ENCODE data around the gene VEZT.

Gene VEZT

GRCh38 chr12:95215949-95216348 lies 1.7 kb upstream of the VEZT start:
- H3K4me1 Mint-ChIP-seq = peaks cover 41% of the 10 kb centered on the region
- peak overlapping the region; percentile 93 to 94 (median 93) for H3K4me3 Mint-ChIP-seq
- no peaks in the 10 kb centered on the region for H3K27me3 Mint-ChIP-seq (ENCODE audit: low read depth)
- TF ChIP-seq, protein P1, sequence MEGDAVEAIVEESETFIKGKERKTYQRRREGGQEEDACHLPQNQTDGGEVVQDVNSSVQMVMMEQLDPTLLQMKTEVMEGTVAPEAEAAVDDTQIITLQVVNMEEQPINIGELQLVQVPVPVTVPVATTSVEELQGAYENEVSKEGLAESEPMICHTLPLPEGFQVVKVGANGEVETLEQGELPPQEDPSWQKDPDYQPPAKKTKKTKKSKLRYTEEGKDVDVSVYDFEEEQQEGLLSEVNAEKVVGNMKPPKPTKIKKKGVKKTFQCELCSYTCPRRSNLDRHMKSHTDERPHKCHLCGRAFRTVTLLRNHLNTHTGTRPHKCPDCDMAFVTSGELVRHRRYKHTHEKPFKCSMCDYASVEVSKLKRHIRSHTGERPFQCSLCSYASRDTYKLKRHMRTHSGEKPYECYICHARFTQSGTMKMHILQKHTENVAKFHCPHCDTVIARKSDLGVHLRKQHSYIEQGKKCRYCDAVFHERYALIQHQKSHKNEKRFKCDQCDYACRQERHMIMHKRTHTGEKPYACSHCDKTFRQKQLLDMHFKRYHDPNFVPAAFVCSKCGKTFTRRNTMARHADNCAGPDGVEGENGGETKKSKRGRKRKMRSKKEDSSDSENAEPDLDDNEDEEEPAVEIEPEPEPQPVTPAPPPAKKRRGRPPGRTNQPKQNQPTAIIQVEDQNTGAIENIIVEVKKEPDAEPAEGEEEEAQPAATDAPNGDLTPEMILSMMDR (IDR thresholded peaks at IDR 0.05; ENCODE audit: unreplicated experiment in 3 of 3) = no peak
- peaks cover 11% of the 10 kb centered on the region for H3K36me3 Mint-ChIP-seq (ENCODE audit: low read depth)
- peak overlapping the region; percentile 94 to 98 (median 98) for H3K27ac Mint-ChIP-seq
- no peaks in the 10 kb centered on the region for H3K9me3 Mint-ChIP-seq

GRCh38 chr12:95216711-95217376 lies 763 bp upstream of the VEZT start:
- peaks cover 41% of the 10 kb centered on the region for H3K4me1 Mint-ChIP-seq
- peak overlapping the region; percentile 93 to 94 (median 93) for H3K4me3 Mint-ChIP-seq
- H3K9me3 Mint-ChIP-seq = no peaks in the 10 kb centered on the region
- H3K27me3 Mint-ChIP-seq (ENCODE audit: low read depth) = no peaks in the 10 kb centered on the region
- TF ChIP-seq, protein P1 (IDR thresholded peaks at IDR 0.05; ENCODE audit: unreplicated experiment in 3 of 3) = no peak
- H3K27ac Mint-ChIP-seq = peak overlapping the region; percentile 94 to 98 (median 98)
- H3K36me3 Mint-ChIP-seq (ENCODE audit: low read depth) = peaks cover 11% of the 10 kb centered on the region

- Mint-ChIP-seq H3K4me3 (peak overlapping the region; percentile 93 to 94 (median 93)), H3K27ac (peak overlapping the region; percentile 94 to 98 (median 98))
These were observed 835 bp downstream of the VEZT start for GRCh38 chr12:95218150-95219133.

DNA sequence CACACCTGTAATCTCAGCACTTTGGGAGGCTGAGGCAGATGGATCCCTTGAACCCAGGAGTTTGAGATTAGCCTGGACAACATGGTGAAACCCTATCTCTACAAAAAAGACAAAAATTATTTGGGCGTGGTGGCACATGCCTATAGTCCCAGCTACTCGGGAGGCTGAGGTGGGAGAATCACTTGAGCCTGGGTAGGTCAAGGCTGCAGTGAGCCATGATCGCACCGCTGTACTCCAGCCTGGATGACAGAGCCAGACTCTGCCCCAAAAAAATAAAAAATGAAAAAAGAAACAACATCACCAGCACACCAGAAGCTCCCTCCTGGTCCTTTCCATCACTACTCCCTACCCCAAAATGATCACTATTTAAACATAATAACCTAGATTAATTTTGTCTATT lies 2.6 kb downstream of the VEZT start:
- H3K27me3 Mint-ChIP-seq (ENCODE audit: low read depth) = no peaks in the 10 kb centered on the region
- no peaks in the 10 kb centered on the region for H3K9me3 Mint-ChIP-seq
- H3K4me3 Mint-ChIP-seq = peak overlapping the region; percentile 61 to 93 (median 78)
- peaks cover 42% of the 10 kb centered on the region for H3K4me1 Mint-ChIP-seq
- peaks cover 21% of the 10 kb centered on the region for H3K36me3 Mint-ChIP-seq (ENCODE audit: low read depth)
- H3K27ac Mint-ChIP-seq = peak overlapping the region; percentile 29 to 94 (median 89)
- TF ChIP-seq, protein P1 (IDR thresholded peaks at IDR 0.05; ENCODE audit: unreplicated experiment in 3 of 3) = no peak

More at GRCh38 chr12:95218150-95219133, 835 bp downstream of the VEZT start:
- peaks cover 11% of the 10 kb centered on the region for H3K36me3 Mint-ChIP-seq (ENCODE audit: low read depth)
- no peaks in the 10 kb centered on the region for H3K27me3 Mint-ChIP-seq (ENCODE audit: low read depth)
- peaks cover 42% of the 10 kb centered on the region for H3K4me1 Mint-ChIP-seq
- H3K9me3 Mint-ChIP-seq = no peaks in the 10 kb centered on the region
- TF ChIP-seq, protein P1 (IDR thresholded peaks at IDR 0.05; ENCODE audit: unreplicated experiment in 3 of 3) = no peak

DNA sequence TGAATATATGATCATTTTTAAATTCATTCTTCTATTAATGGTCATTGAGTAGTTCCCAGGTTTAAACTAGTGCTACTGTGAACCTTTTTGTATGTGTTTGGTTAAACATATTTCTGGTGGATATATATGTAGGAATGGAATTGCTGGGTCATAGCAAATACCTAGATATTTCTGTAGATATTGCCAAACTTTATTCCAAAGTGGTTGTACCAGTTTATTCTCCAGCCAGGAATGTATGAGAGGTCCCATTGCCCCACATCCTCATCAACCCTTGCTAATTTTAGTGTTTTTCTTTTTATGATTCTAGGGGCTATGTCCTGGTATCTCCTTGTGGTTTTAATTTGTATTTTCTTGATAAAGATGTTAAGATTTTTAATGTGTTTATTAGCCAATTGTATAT lies 3.1 kb downstream of the VEZT start:
- H3K4me3 Mint-ChIP-seq = peak overlapping the region; percentile 61 to 82 (median 78)
- peaks cover 37% of the 10 kb centered on the region for H3K4me1 Mint-ChIP-seq
- TF ChIP-seq, protein P1 (IDR thresholded peaks at IDR 0.05; ENCODE audit: unreplicated experiment in 3 of 3) = no peak
- peaks cover 24% of the 10 kb centered on the region for H3K36me3 Mint-ChIP-seq (ENCODE audit: low read depth)
- no peaks in the 10 kb centered on the region for H3K27me3 Mint-ChIP-seq (ENCODE audit: low read depth)
- H3K9me3 Mint-ChIP-seq = no peaks in the 10 kb centered on the region
- peak overlapping the region; percentile 29 to 94 (median 89) for H3K27ac Mint-ChIP-seq
